Endothelial cell of umbilical vein (primary cell): ENCODE data around the gene GUCD1. TPM values are rescaled to one million over a fixed set of nuclear protein-coding genes. Genes with fewer than 3 reads are reported as not detected.
"Not testable (repeated sequence)": the region's sequence is repeated elsewhere in the genome, so short reads cannot be mapped to it uniquely, and the experiment has no call there.

Source experiments
- BruUV-seq: library from RNA; stranded (reverse); fragments of 400-500 nt; replicated peaks from 2 replicates; lab custom pipeline; 2021; lab: Mats Ljungman, UMichigan
- CTCF ChIA-PET: fragments of 300-600, 350-600 bp; sonication (Branson Sonifier 250); formaldehyde crosslinking; loops from one replicate; lab custom pipeline; 2021; ENCODE audit warnings: antibody characterized with exemption, inconsistent platforms; lab: Charles Lee
- POLR2A ChIA-PET: fragments of 300-600, 350-600 bp; sonication (Branson Sonifier 250); formaldehyde crosslinking; loops from one replicate; lab custom pipeline; 2021; ENCODE audit warnings: antibody characterized with exemption, inconsistent platforms; lab: Charles Lee
- DNase-seq: peaks from one replicate; pipeline ENCODE4 v3.0.0-alpha.2; 2011; ENCODE audit warnings: low read depth, low spot score
- FAIRE-seq: peaks from 2 replicates; lab custom pipeline; 2011; peaks lifted over from hg19 to GRCh38; lab: Jason Lieb, UNC
- H2AFZ ChIP-seq: 2 replicates; pipeline ENCODE4 v1.6.0; 2012; ENCODE audit warnings: low read depth, low read length, control low read depth, inconsistent platforms
- H3K27ac ChIP-seq: 2 replicates; pipeline ENCODE4 v1.5.1; 2011; ENCODE audit warnings: low read depth, mild to moderate bottlenecking, control low read depth, low read length, moderate library complexity; ENCODE audit not compliant: insufficient read depth
- H3K27me3 ChIP-seq, 2 experiments: 2 replicates each; pipeline versions ENCODE4 v1.6.0 to v1.6.1; 2011; ENCODE audit warnings: low read length in 2 of 2, mixed read lengths in 1 of 2; ENCODE audit not compliant: control insufficient read depth in 2 of 2, insufficient read depth in 2 of 2
- H3K36me3 ChIP-seq, 2 experiments: 2 replicates in 1 of 2; 3 replicates in 1 of 2; pipeline ENCODE4 v1.5.1; 2011; ENCODE audit warnings: low read length in 2 of 2, mild to moderate bottlenecking in 1 of 2, moderate library complexity in 1 of 2; ENCODE audit not compliant: control insufficient read depth in 2 of 2, insufficient read depth in 2 of 2; ENCODE audit errors: extremely low read depth in 1 of 2
- H3K4me1 ChIP-seq: 3 replicates; pipeline ENCODE4 v1.5.1; 2011; ENCODE audit warnings: mild to moderate bottlenecking, low read length; ENCODE audit not compliant: control insufficient read depth, insufficient read depth; ENCODE audit errors: extremely low read depth
- H3K4me2 ChIP-seq: 2 replicates; pipeline ENCODE4 v1.6.1; 2011; ENCODE audit warnings: low read length, control low read depth, mixed read lengths; ENCODE audit not compliant: insufficient read depth
- H3K4me3 ChIP-seq, 3 experiments: fragments of 200-600 bp in 1 of 3; sonication (generic), shearing (Covaris generic) in 1 of 3; replicated peaks in 1 of 3; 2 replicates each; pipeline ENCODE4 v1.5.1; 2011 to 2016; ENCODE audit warnings: control low read depth in 3 of 3, low read length in 3 of 3, mild to moderate bottlenecking in 2 of 3, inconsistent platforms in 1 of 3, low read depth in 1 of 3, moderate library complexity in 1 of 3; ENCODE audit not compliant: insufficient read depth in 1 of 3
- H3K79me2 ChIP-seq: 2 replicates; pipeline ENCODE4 v1.6.0; 2012; ENCODE audit warnings: low read length, inconsistent platforms; ENCODE audit not compliant: control insufficient read depth, insufficient read depth
- H3K9ac ChIP-seq: replicated peaks from 2 replicates; pipeline ENCODE3; 2011; ENCODE audit warnings: low read length, control low read depth; ENCODE audit not compliant: insufficient read depth; ENCODE audit errors: extremely low read depth
- H3K9me1 ChIP-seq: replicated peaks from 3 replicates; pipeline ENCODE4 v1.6.0; 2011; ENCODE audit warnings: mild to moderate bottlenecking, low read length; ENCODE audit not compliant: control insufficient read depth, insufficient read depth; ENCODE audit errors: extremely low read depth
- H3K9me3 ChIP-seq: replicated peaks from 2 replicates; pipeline ENCODE4 v1.5.1; 2012; ENCODE audit warnings: low read length, inconsistent platforms; ENCODE audit not compliant: control insufficient read depth, insufficient read depth
- H4K20me1 ChIP-seq: replicated peaks from 2 replicates; pipeline ENCODE3; 2011; ENCODE audit warnings: mild to moderate bottlenecking, low read length; ENCODE audit not compliant: control insufficient read depth, insufficient read depth; ENCODE audit errors: extremely low read depth
- CTCF ChIP-seq, 2 donors: IDR thresholded peaks; 1 replicate in 1 of 2; 2 replicates in 1 of 2; pipeline ENCODE4 v1.5.1; 2011; ENCODE audit warnings: low read length in 2 of 2, mild to moderate bottlenecking in 2 of 2, moderate library complexity in 2 of 2, control low read depth in 1 of 2, inconsistent platforms in 1 of 2, low read depth in 1 of 2; ENCODE audit not compliant: insufficient read depth in 1 of 2; ENCODE audit errors: extremely low read depth in 1 of 2
- EZH2 ChIP-seq: IDR thresholded peaks from 2 replicates; pipeline ENCODE4 v1.6.1; 2012; ENCODE audit warnings: borderline replicate concordance, low read depth, mild to moderate bottlenecking, moderate library complexity, low read length, inconsistent platforms; ENCODE audit not compliant: severe bottlenecking
- FOS ChIP-seq: IDR thresholded peaks from 2 replicates; pipeline ENCODE4 v1.6.1; 2011; ENCODE audit warnings: mild to moderate bottlenecking, low read length, moderate library complexity, borderline replicate concordance; ENCODE audit not compliant: insufficient read depth
- GATA2 ChIP-seq: IDR thresholded peaks from 2 replicates; pipeline ENCODE4 v1.7.0; 2011; ENCODE audit warnings: low read depth, mild to moderate bottlenecking, moderate library complexity, mixed read lengths, low read length; ENCODE audit not compliant: insufficient read length, insufficient read depth
- JUN ChIP-seq: IDR thresholded peaks from 2 replicates; pipeline ENCODE4 v1.6.1; 2011; ENCODE audit warnings: borderline replicate concordance, low read depth; ENCODE audit not compliant: insufficient read length, insufficient read depth
- MYC ChIP-seq: IDR thresholded peaks from one replicate; pipeline ENCODE4 v1.6.1; 2011; ENCODE audit warnings: mild to moderate bottlenecking, low read depth, low read length
- POLR2A ChIP-seq: IDR thresholded peaks from 2 replicates; pipeline ENCODE4 v1.6.1; 2012; ENCODE audit warnings: low read depth, mild to moderate bottlenecking, control low read depth, low read length
- POLR2AphosphoS5 ChIP-seq: IDR thresholded peaks from 2 replicates; pipeline ENCODE4 v1.6.1; 2012; ENCODE audit warnings: low read depth, mild to moderate bottlenecking, control low read depth, low read length, moderate library complexity; ENCODE audit not compliant: insufficient read depth
- dilution Hi-C: fragments of 300-500 bp; cut with MboI; formaldehyde crosslinking; loops from one replicate; pipeline ENCODE4 v1.15.0; 2019; ENCODE audit warnings: low sequenced_read_pairs; ENCODE audit not compliant: extremely low pct_ligation_motif_present
- intact Hi-C: fragments of 100-400 bp; cut with micrococcal nuclease; formaldehyde crosslinking; loops from one replicate; pipeline ENCODE4 v1.10.0; 2022
- polyA plus RNA-seq, 4 experiments: library from polyadenylated mRNA; depleted of rRNA in 3 of 4; stranded (reverse) in 3 of 4; unstranded in 1 of 4; fragments of >200 nt; gene quantifications; 2 replicates each; pipeline versions ENCODE4 v1.2.1 to v1.2.3, GENCODE V29; 2011 to 2012; ENCODE audit warnings: missing spikeins in 1 of 4
- total RNA-seq: library from RNA; stranded (reverse); gene quantifications from 2 replicates; pipeline ENCODE4 v1.2.3, GENCODE V29; 2021
- TF ChIP-seq, protein P1 (sequence below): IDR thresholded peaks from 2 replicates; pipeline ENCODE4 v1.6.1; 2011; ENCODE audit not compliant: insufficient read depth, insufficient read length

The GUCD1 gene
- total and polyA plus RNA-seq, 2 donors (not counting 3 experiments of a cell fraction or from before 2014, with no cell fraction given): 116 to 138 TPM

DNA sequence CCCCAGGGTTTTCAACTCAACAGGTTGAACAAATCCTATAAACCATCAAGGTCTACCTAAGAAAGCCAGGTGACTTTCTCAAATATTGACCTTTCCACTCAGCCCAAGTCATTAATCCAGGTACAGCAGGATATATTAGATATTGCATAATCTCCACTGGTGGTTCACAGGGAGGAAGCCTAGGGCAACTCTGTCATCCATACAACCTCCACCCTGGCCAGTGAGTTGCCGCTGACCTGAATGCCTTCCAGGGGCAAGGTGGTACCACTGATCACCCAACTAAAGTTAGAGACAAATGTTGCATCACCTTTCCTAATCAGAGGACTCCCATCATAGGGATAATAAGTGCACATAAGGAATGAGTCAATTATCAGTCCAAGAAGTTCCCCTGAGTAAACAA lies 22.9 kb downstream of the GUCD1 start:
- H2AFZ ChIP-seq: no peak overlapping the region
- peaks cover 0 to 3% of the 10 kb centered on the region in 2 experiments for H3K27me3 ChIP-seq
- no TSS peak for BruUV-seq
- H3K36me3 ChIP-seq: no peaks in the 10 kb centered on the region
- H4K20me1 ChIP-seq: no peaks in the 10 kb centered on the region
- no peak overlapping the region for H3K4me2 ChIP-seq
- H3K9me3 ChIP-seq: no peaks in the 10 kb centered on the region
- no peaks in the 10 kb centered on the region for H3K9me1 ChIP-seq
- TF ChIP-seq CTCF (IDR thresholded peaks at IDR 0.05; ENCODE audit: extremely low read depth in 1 of 2, insufficient read depth in 1 of 2, low read depth in 1 of 2, low read length in 2 of 2) (no peak), JUN (no peak), MYC (no peak), GATA2 (no peak), POLR2AphosphoS5 (no peak), FOS (no peak), EZH2 (no peak), POLR2A (no peak)
- TF ChIP-seq, protein P1, sequence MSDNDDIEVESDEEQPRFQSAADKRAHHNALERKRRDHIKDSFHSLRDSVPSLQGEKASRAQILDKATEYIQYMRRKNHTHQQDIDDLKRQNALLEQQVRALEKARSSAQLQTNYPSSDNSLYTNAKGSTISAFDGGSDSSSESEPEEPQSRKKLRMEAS: no peak
- H3K9ac ChIP-seq: no peak overlapping the region
- FAIRE-seq: no peak
- no peak for DNase-seq
- intact Hi-C loops (no loop called here), dilution Hi-C loops (no loop called here)
- no peak overlapping the region for H3K4me3 ChIP-seq
- H3K79me2 ChIP-seq: no peaks in the 10 kb centered on the region
- H3K4me1 ChIP-seq: no peaks in the 10 kb centered on the region
- CTCF ChIA-PET: no interaction called here
- POLR2A ChIA-PET: no interaction called here
- no peak overlapping the region for H3K27ac ChIP-seq

DNA sequence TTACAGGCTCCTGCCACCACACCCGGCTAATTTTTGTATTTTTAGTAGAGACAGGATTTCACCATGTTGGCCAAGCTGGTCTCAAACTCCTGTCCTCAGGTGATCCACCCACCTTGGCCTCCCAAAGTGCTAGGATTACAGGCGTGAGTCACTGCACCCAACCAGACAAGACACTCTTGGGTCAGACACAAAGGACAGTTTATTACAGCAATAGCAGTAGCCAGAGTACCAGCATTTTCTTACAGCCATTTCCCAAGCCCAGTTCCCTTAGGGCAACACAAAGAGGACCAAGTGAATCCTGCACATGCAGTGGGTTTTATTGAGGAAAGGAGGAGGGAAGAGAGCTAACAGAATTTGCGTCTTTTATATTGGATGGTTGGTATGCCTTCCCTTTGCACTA lies 24.0 kb downstream of the GUCD1 start:
- H4K20me1 ChIP-seq, dilution Hi-C loops, H3K4me3 ChIP-seq, FAIRE-seq, H2AFZ ChIP-seq, POLR2A ChIA-PET, DNase-seq, H3K4me1 ChIP-seq, H3K36me3 ChIP-seq, H3K79me2 ChIP-seq, H3K9me1 ChIP-seq, intact Hi-C loops, H3K27ac ChIP-seq, BruUV-seq, H3K4me2 ChIP-seq, H3K27me3 ChIP-seq, H3K9ac ChIP-seq, H3K9me3 ChIP-seq: not testable (repeated sequence)
- CTCF ChIA-PET: interaction anchor here (0.8 to 1.9 kb wide), 2 partner anchors 9 to 241 kb away, joined by 4 to 6 read pairs; no protein-coding TSS in a partner anchor
